ENCODE results near the gene PIM1.

The PIM1 gene

DNA sequence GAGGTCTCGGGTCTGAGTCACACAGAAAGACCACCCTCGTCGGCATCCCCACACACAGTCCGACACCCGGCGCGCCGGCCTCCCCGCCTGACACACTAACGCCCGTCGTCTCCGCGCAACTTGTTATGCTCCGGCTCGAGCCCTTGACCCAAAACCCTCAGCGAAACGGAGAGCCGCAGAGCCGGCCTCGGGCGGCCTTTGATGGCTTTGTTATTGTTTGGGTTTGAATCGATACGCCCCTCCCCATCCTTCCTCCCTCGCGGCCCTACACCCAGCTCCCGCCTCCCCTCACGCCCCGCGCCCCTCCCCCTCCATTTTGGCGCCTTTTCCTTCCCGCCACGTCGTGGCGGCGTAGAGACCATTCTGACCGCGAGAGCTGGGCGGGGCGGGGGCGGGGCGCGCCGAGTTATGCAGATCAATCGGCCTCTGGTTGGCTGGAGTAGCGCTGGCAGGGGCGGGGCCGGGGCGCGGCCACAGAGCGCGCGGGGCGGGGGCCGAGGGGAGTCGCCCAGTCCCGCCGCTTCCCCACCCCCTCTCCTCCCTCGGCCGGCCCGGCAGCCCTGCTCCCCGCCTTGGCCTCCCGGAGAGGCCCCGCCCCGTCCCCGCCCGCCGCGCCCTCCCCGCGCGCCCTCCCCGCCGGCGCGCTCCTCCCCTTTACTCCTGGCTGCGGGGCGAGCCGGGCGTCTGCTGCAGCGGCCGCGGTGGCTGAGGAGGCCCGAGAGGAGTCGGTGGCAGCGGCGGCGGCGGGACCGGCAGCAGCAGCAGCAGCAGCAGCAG, at the start of gene PIM1:
TSS of gene PIM1 (plus strand) at position 657 of the 777 bp plus-strand sequence. CDS start 424 bp downstream, outside the sequence.
- H3K4me3 ChIP-seq (ENCODE audit: control insufficient read depth, low read depth, low read length) = peak within 1 kb of the TSS; percentile 61
- no peak for TF ChIP-seq CTCF (IDR thresholded peaks at IDR 0.05; ENCODE audit: control insufficient read depth, insufficient read depth, low read depth, low read length, missing control alignments)
- peak; percentile 80 for DNase-seq (ENCODE audit: low read depth)

GRCh38 chr6:37121556-37121955, 48.4 kb upstream of the PIM1 start:
- DNase-seq (ENCODE audit: low read depth) = no peak
- no peak for TF ChIP-seq CTCF (IDR thresholded peaks at IDR 0.05; ENCODE audit: control insufficient read depth, insufficient read depth, low read depth, low read length, missing control alignments)

GRCh38 chr6:37122861-37123260, 47.1 kb upstream of the PIM1 start:
- no peak for TF ChIP-seq CTCF (IDR thresholded peaks at IDR 0.05; ENCODE audit: control insufficient read depth, insufficient read depth, low read depth, low read length, missing control alignments)
- no peak overlapping the region for H3K4me3 ChIP-seq (ENCODE audit: control insufficient read depth, low read depth, low read length)
- no peak for DNase-seq (ENCODE audit: low read depth)

More at GRCh38 chr6:37121556-37121955, 48.4 kb upstream of the PIM1 start:
- H3K4me3 ChIP-seq (ENCODE audit: control insufficient read depth, low read depth, low read length) = no peak overlapping the region

DNA sequence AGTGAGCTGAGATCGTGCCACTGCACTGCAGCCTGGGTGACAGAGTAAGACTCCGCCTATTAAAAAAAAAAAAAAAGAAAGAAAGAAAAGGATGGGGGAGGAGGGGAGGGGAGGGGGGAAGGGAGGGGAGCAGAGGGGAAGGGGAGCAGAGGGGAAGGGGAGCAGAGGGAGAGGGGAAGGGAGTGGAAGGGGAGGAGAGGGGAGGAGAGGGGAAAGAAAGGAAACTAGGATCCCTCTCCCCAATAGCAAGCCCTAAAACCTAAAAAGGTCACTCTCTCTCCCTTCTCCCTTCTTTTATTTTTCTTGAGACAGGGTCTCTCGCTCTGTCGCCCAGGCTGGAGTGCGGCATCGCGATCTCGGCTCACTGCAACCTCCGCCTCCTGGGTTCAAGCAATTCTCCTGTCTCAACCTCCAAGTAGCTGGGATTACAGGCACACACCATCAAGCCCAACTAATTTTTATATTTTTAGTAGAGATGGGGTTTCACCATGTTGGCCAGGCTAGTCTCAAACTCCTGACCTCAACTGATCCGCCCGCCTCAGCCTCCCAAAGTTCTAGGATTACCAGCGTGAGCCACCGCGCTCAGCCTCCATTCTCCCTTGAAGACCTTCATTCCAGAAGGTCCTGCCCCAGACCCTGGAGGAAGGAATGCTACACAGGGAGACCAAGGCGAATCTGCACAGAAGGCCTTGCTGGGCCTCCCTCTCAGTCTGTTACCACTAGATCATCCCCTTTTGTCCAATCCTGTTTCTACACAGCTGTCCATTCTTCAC, 45.8 kb upstream of the PIM1 start:
- no peak for DNase-seq (ENCODE audit: low read depth)
- TF ChIP-seq CTCF (IDR thresholded peaks at IDR 0.05; ENCODE audit: control insufficient read depth, insufficient read depth, low read depth, low read length, missing control alignments) = no peak
- H3K4me3 ChIP-seq (ENCODE audit: control insufficient read depth, low read depth, low read length) = no peak overlapping the region

- DNase-seq (ENCODE audit: low read depth) = no peak
- no peak overlapping the region for H3K4me3 ChIP-seq (ENCODE audit: control insufficient read depth, low read depth, low read length)
- no peak for TF ChIP-seq CTCF (IDR thresholded peaks at IDR 0.05; ENCODE audit: control insufficient read depth, insufficient read depth, low read depth, low read length, missing control alignments)
Observed at GRCh38 chr6:37125774-37126492, 44.0 kb upstream of the PIM1 start.

GRCh38 chr6:37126493-37126958, 43.4 kb upstream of the PIM1 start:
- DNase-seq (ENCODE audit: low read depth) = no peak
- no peak for TF ChIP-seq CTCF (IDR thresholded peaks at IDR 0.05; ENCODE audit: control insufficient read depth, insufficient read depth, low read depth, low read length, missing control alignments)
- H3K4me3 ChIP-seq (ENCODE audit: control insufficient read depth, low read depth, low read length) = no peak overlapping the region

Measured in AG09309 (cell line).